KMS-11 (cell line): ENCODE measurements around the gene EHD1.

ENCODE experiments used
- H2AFZ ChIP-seq: fragments of 200-600 bp; sonication (generic); 2 replicates; pipeline ENCODE4 v1.6.1; 2016; ENCODE audit warnings: antibody characterized with exemption, mixed run types, low read depth
- H3K27ac ChIP-seq: fragments of 200-600 bp; sonication (generic); 2 replicates; pipeline ENCODE4 v1.6.1; 2016; ENCODE audit warnings: mild to moderate bottlenecking, mixed run types
- H3K27me3 ChIP-seq: fragments of 200-600 bp; sonication (generic); 2 replicates; pipeline ENCODE4 v1.6.1; 2017; ENCODE audit warnings: mild to moderate bottlenecking, low read depth, mixed run types, moderate library complexity; ENCODE audit not compliant: insufficient read depth
- H3K36me3 ChIP-seq: fragments of 200-600 bp; sonication (generic); 2 replicates; pipeline ENCODE4 v1.6.1; 2017; ENCODE audit warnings: mild to moderate bottlenecking, mixed run types; ENCODE audit not compliant: insufficient read depth
- H3K4me1 ChIP-seq: fragments of 200-600 bp; sonication (generic); 2 replicates; pipeline ENCODE4 v1.6.1; 2016; ENCODE audit warnings: mild to moderate bottlenecking, low read depth, mixed run types; ENCODE audit not compliant: poor library complexity, severe bottlenecking
- H3K4me2 ChIP-seq: fragments of 200-600 bp; sonication (generic); 2 replicates; pipeline ENCODE4 v1.7.0; 2016; ENCODE audit warnings: mild to moderate bottlenecking, mixed run types
- H3K4me3 ChIP-seq: fragments of 200-600 bp; sonication (generic); IDR thresholded peaks from 2 replicates; pipeline ENCODE4 v1.6.1; 2017; ENCODE audit warnings: low read depth, low read length, mixed read lengths; ENCODE audit not compliant: insufficient read depth
- H3K79me2 ChIP-seq: fragments of 200-600 bp; sonication (generic); 2 replicates; pipeline ENCODE4 v1.6.1; 2016; ENCODE audit warnings: low read depth, mixed run types; ENCODE audit not compliant: insufficient read depth
- H3K9ac ChIP-seq: fragments of 200-600 bp; sonication (generic); 2 replicates; pipeline ENCODE4 v1.6.1; 2016; ENCODE audit warnings: mild to moderate bottlenecking, mixed run types
- H4K20me1 ChIP-seq: fragments of 200-600 bp; sonication (generic); 2 replicates; pipeline ENCODE4 v1.6.1; 2016; ENCODE audit warnings: mild to moderate bottlenecking, mixed run types; ENCODE audit not compliant: insufficient read depth
- CTCF ChIP-seq: fragments of 200-600 bp; sonication (generic); conservative IDR thresholded peaks from 2 replicates; pipeline ENCODE4 v1.6.1; 2017; ENCODE audit warnings: low read depth, mild to moderate bottlenecking, antibody characterized with exemption, low read length, moderate library complexity, mixed read lengths

The EHD1 gene

GRCh38 chr11:64894070-64894811, 15.8 kb upstream of the EHD1 start:
- no peak overlapping the region for H3K4me2 ChIP-seq
- H3K9ac ChIP-seq = no peak overlapping the region
- no peaks in the 10 kb centered on the region for H3K36me3 ChIP-seq
- H3K27me3 ChIP-seq = no peaks in the 10 kb centered on the region
- peaks cover 5% of the 10 kb centered on the region for H3K4me1 ChIP-seq
- TF ChIP-seq CTCF = peak; percentile 85
- no peak overlapping the region for H2AFZ ChIP-seq
- no peak overlapping the region for H3K27ac ChIP-seq
- H3K4me3 ChIP-seq = no peak overlapping the region
- H3K79me2 ChIP-seq = no peaks in the 10 kb centered on the region
- no peaks in the 10 kb centered on the region for H4K20me1 ChIP-seq

DNA sequence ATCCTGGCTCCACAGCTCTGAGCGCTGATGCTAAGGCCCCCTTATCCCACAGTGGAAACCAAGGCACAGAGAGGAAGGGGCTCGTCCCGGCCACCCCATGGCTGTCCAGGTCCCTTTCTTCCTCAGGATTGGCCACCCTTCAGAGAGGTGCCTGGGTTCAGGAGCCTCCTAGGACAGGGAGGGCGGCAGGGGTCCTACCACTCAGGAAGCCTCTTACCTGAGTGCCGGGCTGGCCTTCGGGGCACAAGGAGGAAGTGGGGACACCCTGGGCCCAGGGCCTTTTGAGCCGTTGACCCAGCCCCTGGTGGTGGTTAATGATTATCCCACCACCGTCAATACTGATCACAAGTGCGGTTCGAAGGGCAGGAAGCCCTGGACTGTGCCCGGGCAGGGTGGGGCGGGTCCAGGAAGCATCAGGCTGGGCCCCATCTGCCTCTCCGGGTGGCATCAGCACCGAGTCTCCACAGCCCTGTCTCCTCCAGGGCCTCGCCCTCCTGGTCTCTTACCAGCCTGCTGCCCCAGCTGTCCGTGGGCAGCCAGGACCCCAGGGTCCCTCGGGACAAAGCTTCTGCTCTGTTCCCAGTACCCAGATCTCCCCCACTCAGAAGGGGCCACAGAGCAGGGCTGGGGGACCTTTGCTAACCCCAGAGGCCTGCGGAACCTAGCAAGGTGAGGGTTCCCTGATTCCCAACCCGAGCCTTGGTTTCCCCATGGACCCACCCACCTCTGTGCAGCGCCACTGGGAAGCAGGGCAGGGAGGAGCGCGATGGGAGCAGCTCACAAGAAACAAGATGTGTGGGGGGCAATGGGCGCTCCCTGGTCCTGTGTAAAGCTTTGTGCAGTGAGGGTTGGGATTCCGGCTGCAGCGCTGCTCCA, 15.0 kb upstream of the EHD1 start:
- Histone ChIP-seq H3K27me3 (no peaks in the 10 kb centered on the region), H3K79me2 (no peaks in the 10 kb centered on the region), H3K9ac (no peak overlapping the region), H3K4me1 (peaks cover 5% of the 10 kb centered on the region), H3K27ac (no peak overlapping the region), H3K36me3 (no peaks in the 10 kb centered on the region), H3K4me3 (no peak overlapping the region), H3K4me2 (no peak overlapping the region), H2AFZ (no peak overlapping the region), H4K20me1 (no peaks in the 10 kb centered on the region)
- TF ChIP-seq CTCF = no peak

- no peak overlapping the region for H3K4me2 ChIP-seq
- H3K79me2 ChIP-seq = no peaks in the 10 kb centered on the region
- H3K4me1 ChIP-seq = peaks cover 10% of the 10 kb centered on the region
- H3K27ac ChIP-seq = no peak overlapping the region
- no peak for TF ChIP-seq CTCF
- H3K27me3 ChIP-seq = no peaks in the 10 kb centered on the region
- no peaks in the 10 kb centered on the region for H4K20me1 ChIP-seq
- H3K4me3 ChIP-seq = no peak overlapping the region
- no peak overlapping the region for H2AFZ ChIP-seq
- no peaks in the 10 kb centered on the region for H3K36me3 ChIP-seq
- no peak overlapping the region for H3K9ac ChIP-seq
Observed at GRCh38 chr11:64892838-64893193, 14.4 kb upstream of the EHD1 start.

GRCh38 chr11:64892411-64892831, 14.0 kb upstream of the EHD1 start:
- Histone ChIP-seq H3K36me3 (no peaks in the 10 kb centered on the region), H3K4me3 (no peak overlapping the region), H3K4me2 (no peak overlapping the region), H3K27me3 (no peaks in the 10 kb centered on the region), H3K4me1 (peaks cover 11% of the 10 kb centered on the region), H3K9ac (no peak overlapping the region), H2AFZ (no peak overlapping the region), H3K27ac (no peak overlapping the region), H3K79me2 (no peaks in the 10 kb centered on the region), H4K20me1 (no peaks in the 10 kb centered on the region)
- no peak for TF ChIP-seq CTCF
